ENCODE measurements around the gene APBB2. TPM values are rescaled to one million over a fixed set of nuclear protein-coding genes. Genes with fewer than 3 reads are reported as not detected.
"Not testable (repeated sequence)": the region's sequence is repeated elsewhere in the genome, so short reads cannot be mapped to it uniquely, and the experiment has no call there.

The APBB2 gene
- total RNA-seq, 1 experiment from 2014 or later, result 80.7 TPM

- ChIA-PET CTCF (no interaction called here), POLR2A (no interaction called here)
- no peak overlapping the region for H3K4me3 ChIP-seq (ENCODE audit: low read depth, low read length)
- Mint-ChIP-seq H3K36me3 (ENCODE audit: insufficient read depth, unreplicated experiment) (peaks cover 73% of the 10 kb centered on the region), H3K4me3 (ENCODE audit: unreplicated experiment) (no peak overlapping the region), H3K9me3 (ENCODE audit: unreplicated experiment) (no peaks in the 10 kb centered on the region), H3K27me3 (ENCODE audit: insufficient read depth, unreplicated experiment) (no peaks in the 10 kb centered on the region), H3K27ac (ENCODE audit: unreplicated experiment) (peak overlapping the region; percentile 11), H3K4me1 (ENCODE audit: low read depth, unreplicated experiment) (no peaks in the 10 kb centered on the region)
- no peak for DNase-seq
- H3K9me3 ChIP-seq, result no peaks in the 10 kb centered on the region
- H3K4me1 ChIP-seq, result no peaks in the 10 kb centered on the region
- intact Hi-C loops (cut with micrococcal nuclease; ENCODE audit: unreplicated experiment), result no loop called here
- TF ChIP-seq, protein P1, sequence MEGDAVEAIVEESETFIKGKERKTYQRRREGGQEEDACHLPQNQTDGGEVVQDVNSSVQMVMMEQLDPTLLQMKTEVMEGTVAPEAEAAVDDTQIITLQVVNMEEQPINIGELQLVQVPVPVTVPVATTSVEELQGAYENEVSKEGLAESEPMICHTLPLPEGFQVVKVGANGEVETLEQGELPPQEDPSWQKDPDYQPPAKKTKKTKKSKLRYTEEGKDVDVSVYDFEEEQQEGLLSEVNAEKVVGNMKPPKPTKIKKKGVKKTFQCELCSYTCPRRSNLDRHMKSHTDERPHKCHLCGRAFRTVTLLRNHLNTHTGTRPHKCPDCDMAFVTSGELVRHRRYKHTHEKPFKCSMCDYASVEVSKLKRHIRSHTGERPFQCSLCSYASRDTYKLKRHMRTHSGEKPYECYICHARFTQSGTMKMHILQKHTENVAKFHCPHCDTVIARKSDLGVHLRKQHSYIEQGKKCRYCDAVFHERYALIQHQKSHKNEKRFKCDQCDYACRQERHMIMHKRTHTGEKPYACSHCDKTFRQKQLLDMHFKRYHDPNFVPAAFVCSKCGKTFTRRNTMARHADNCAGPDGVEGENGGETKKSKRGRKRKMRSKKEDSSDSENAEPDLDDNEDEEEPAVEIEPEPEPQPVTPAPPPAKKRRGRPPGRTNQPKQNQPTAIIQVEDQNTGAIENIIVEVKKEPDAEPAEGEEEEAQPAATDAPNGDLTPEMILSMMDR (IDR thresholded peaks at IDR 0.05; ENCODE audit: insufficient read depth in 1 of 2, low read depth in 1 of 2, low read length in 1 of 2, severe bottlenecking in 1 of 2, unreplicated experiment in 1 of 2), result no peak
- peaks cover 4% of the 10 kb centered on the region for H3K36me3 ChIP-seq (ENCODE audit: control insufficient read depth, insufficient read depth, low read length)
- BruUV-seq (replicated peaks), result no TSS peak
- no peaks in the 10 kb centered on the region for H3K27me3 ChIP-seq (replicated peaks; ENCODE audit: control insufficient read depth, insufficient read depth, low read length)
Measured at GRCh38 chr4:40820101-40820500, 394.2 kb downstream of the APBB2 start.

DNA sequence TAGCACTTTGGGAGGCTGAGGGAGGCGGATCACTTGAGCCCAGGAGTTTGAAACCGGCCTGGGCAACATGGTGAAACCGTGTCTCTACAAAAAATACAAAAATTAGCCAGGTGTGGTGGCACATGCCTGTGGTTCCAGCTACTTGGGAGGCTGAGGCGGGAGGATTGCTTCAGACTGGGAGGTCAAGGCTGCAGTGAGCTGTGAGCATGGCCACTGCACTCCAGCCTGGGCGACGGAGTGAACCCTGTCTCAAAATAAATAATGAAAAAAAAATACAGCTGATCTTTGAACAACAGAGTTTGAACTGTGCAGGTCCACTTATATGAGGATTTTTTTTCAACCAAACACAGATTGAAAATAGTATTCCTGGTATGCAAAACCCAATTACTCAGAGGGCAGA, 397.2 kb downstream of the APBB2 start:
- CTCF ChIA-PET, result interaction anchor here (1.0 kb wide), 1 partner anchor 24 kb away, joined by 3 read pairs; no protein-coding TSS in a partner anchor
- DNase-seq; H3K4me3 ChIP-seq (ENCODE audit: low read depth, low read length); H3K4me1 Mint-ChIP-seq (ENCODE audit: low read depth, unreplicated experiment); H3K27me3 ChIP-seq (replicated peaks; ENCODE audit: control insufficient read depth, insufficient read depth, low read length); intact Hi-C loops (cut with micrococcal nuclease; ENCODE audit: unreplicated experiment); H3K4me1 ChIP-seq; H3K9me3 Mint-ChIP-seq (ENCODE audit: unreplicated experiment); H3K4me3 Mint-ChIP-seq (ENCODE audit: unreplicated experiment); H3K27ac Mint-ChIP-seq (ENCODE audit: unreplicated experiment); H3K9me3 ChIP-seq; BruUV-seq (replicated peaks); H3K36me3 ChIP-seq (ENCODE audit: control insufficient read depth, insufficient read depth, low read length); H3K27me3 Mint-ChIP-seq (ENCODE audit: insufficient read depth, unreplicated experiment); POLR2A ChIA-PET: not testable (repeated sequence)
- H3K36me3 Mint-ChIP-seq (ENCODE audit: insufficient read depth, unreplicated experiment), result peaks cover 59% of the 10 kb centered on the region

DNA sequence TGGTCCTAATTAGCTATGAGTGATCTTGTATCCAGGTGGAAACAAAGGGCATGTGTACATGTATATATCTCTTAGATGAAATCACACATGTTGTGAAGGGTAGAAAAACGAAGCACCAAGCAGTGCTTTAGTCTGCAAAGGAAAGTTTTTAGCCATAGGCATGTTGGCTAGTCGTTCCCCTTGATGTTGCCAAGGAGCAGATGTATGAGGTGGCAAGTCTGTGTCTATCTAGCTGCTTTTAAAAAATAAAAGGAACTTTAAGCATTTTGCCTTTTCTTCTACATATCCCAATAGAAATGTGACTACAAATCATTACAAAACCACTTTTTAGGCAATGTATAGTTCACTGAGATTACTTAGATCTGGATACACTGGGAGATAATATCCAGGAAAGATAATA, 401.5 kb downstream of the APBB2 start:
- peaks cover 31% of the 10 kb centered on the region for H3K36me3 Mint-ChIP-seq (ENCODE audit: insufficient read depth, unreplicated experiment)
- no peak overlapping the region for H3K27ac Mint-ChIP-seq (ENCODE audit: unreplicated experiment)
- Histone ChIP-seq H3K9me3 (no peaks in the 10 kb centered on the region), H3K4me3 (ENCODE audit: low read depth, low read length) (no peak overlapping the region), H3K27me3 (replicated peaks; ENCODE audit: control insufficient read depth, insufficient read depth, low read length) (no peaks in the 10 kb centered on the region), H3K4me1 (no peaks in the 10 kb centered on the region), H3K36me3 (ENCODE audit: control insufficient read depth, insufficient read depth, low read length) (no peaks in the 10 kb centered on the region)
- ChIA-PET CTCF (no interaction called here), POLR2A (no interaction called here)
- no peaks in the 10 kb centered on the region for H3K9me3 Mint-ChIP-seq (ENCODE audit: unreplicated experiment)
- BruUV-seq (replicated peaks), result no TSS peak
- TF ChIP-seq, protein P1 (IDR thresholded peaks at IDR 0.05; ENCODE audit: insufficient read depth in 1 of 2, low read depth in 1 of 2, low read length in 1 of 2, severe bottlenecking in 1 of 2, unreplicated experiment in 1 of 2), result no peak
- no peaks in the 10 kb centered on the region for H3K4me1 Mint-ChIP-seq (ENCODE audit: low read depth, unreplicated experiment)
- H3K4me3 Mint-ChIP-seq (ENCODE audit: unreplicated experiment), result no peak overlapping the region
- no peaks in the 10 kb centered on the region for H3K27me3 Mint-ChIP-seq (ENCODE audit: insufficient read depth, unreplicated experiment)
- intact Hi-C loops (cut with micrococcal nuclease; ENCODE audit: unreplicated experiment), result no loop called here
- no peak for DNase-seq

DNA sequence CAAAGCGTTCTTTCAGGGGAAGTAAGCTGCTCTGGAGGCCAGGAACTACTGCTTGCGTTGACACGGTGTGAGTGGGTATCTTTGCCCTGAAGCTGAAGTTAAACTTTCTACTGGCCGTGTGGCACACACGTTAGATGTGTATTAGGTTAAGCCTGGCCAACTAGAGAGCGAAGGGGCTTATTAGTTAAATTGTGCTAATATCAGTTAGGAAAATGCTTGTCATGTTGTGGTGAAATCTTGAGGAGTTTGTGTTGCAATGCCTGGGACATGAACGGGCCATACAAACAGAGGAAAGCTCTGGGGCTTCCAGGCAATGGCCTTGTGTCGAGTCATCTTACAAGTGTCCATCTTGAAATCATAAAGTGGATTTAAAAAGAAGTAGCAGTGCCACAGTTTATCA, 402.0 kb downstream of the APBB2 start:
- Histone ChIP-seq H3K27me3 (replicated peaks; ENCODE audit: control insufficient read depth, insufficient read depth, low read length) (no peaks in the 10 kb centered on the region), H3K4me3 (ENCODE audit: low read depth, low read length) (no peak overlapping the region), H3K9me3 (no peaks in the 10 kb centered on the region), H3K4me1 (no peaks in the 10 kb centered on the region), H3K36me3 (ENCODE audit: control insufficient read depth, insufficient read depth, low read length) (no peaks in the 10 kb centered on the region)
- no peak for DNase-seq
- BruUV-seq (replicated peaks), result no TSS peak
- H3K9me3 Mint-ChIP-seq (ENCODE audit: unreplicated experiment), result no peaks in the 10 kb centered on the region
- H3K4me3 Mint-ChIP-seq (ENCODE audit: unreplicated experiment), result no peak overlapping the region
- peaks cover 33% of the 10 kb centered on the region for H3K36me3 Mint-ChIP-seq (ENCODE audit: insufficient read depth, unreplicated experiment)
- H3K27ac Mint-ChIP-seq (ENCODE audit: unreplicated experiment), result no peak overlapping the region
- H3K27me3 Mint-ChIP-seq (ENCODE audit: insufficient read depth, unreplicated experiment), result no peaks in the 10 kb centered on the region
- H3K4me1 Mint-ChIP-seq (ENCODE audit: low read depth, unreplicated experiment), result no peaks in the 10 kb centered on the region
- TF ChIP-seq, protein P1 (IDR thresholded peaks at IDR 0.05; ENCODE audit: insufficient read depth in 1 of 2, low read depth in 1 of 2, low read length in 1 of 2, severe bottlenecking in 1 of 2, unreplicated experiment in 1 of 2), result no peak
- intact Hi-C loops (cut with micrococcal nuclease; ENCODE audit: unreplicated experiment), result no loop called here
- ChIA-PET POLR2A (no interaction called here), CTCF (no interaction called here)

Data from Caco-2 (cell line).